GM18907 (cell line): ENCODE data around the gene EML4.
"Not testable (repeated sequence)": the region's sequence is repeated elsewhere in the genome, so short reads cannot be mapped to it uniquely, and the experiment has no call there.

Source experiments
- ATAC-seq: cut with Tn5 transposase; IDR thresholded peaks from one replicate; pipeline ENCODE4 v1.9.1; 2021; ENCODE audit warnings: mild to moderate bottlenecking, moderate library complexity; ENCODE audit not compliant: unreplicated experiment

EML4 gene

DNA sequence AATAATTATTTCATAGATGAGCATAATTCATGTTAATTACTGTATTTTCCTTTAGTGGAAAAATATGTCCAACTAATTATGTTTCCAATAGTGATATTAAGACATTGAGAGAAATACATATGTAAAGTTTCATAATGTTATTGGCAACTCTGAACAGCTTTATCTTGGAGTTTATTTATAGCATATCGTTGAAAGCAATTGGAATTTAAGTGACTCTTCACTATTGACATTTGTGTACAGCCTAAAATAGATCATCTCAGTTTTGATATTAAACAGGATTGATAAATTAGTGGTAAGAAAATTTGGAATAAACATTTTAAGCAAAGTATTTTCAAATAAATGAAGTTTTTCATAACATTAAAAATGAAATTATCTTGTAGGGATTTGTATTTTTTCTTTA, 79.7 kb downstream of the EML4 start:
- ATAC-seq: no peak

- ATAC-seq: no peak
Observed at GRCh38 chr2:42249284-42249683, 80.1 kb downstream of the EML4 start.

DNA sequence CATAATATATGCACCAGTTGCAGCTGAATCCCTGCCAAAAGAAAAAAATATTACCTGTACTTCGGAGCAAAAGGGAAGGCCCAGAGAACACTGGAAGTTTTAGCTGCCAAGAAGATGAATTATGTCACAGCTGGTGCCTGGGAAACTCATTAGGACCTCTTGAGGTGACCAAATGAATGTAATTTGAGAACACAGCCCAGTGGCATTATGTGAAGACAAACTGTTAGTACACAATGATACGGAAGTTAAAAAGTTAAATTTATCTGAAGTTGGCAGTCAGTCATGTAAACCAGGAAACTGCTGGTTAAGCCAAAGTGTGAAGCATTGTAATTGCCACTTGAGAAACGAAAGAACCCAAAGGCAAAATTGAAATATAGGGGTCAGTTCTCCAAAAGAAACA, 80.7 kb downstream of the EML4 start:
- no peak for ATAC-seq

- no peak for ATAC-seq
Observed at GRCh38 chr2:42250925-42251324, 81.8 kb downstream of the EML4 start.

DNA sequence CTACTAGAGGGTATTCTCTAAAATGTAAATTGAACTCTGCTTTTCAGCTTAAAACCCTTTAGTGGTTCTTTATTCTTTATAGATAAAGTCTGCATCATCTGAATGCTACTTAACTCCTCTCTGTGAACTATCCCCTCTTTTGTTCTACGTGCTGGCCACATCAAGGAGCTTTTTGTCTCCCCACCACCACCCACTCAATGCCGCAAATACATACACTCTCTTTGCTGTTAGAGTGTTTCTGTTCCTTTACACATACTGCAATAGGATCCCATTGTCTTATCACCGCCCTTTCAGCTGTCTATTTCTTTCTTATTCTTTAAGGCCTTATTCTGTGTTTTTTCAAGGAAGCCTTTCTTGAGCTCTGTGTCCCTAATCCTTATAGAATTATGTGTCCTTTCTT, 83.3 kb downstream of the EML4 start:
- no peak for ATAC-seq

DNA sequence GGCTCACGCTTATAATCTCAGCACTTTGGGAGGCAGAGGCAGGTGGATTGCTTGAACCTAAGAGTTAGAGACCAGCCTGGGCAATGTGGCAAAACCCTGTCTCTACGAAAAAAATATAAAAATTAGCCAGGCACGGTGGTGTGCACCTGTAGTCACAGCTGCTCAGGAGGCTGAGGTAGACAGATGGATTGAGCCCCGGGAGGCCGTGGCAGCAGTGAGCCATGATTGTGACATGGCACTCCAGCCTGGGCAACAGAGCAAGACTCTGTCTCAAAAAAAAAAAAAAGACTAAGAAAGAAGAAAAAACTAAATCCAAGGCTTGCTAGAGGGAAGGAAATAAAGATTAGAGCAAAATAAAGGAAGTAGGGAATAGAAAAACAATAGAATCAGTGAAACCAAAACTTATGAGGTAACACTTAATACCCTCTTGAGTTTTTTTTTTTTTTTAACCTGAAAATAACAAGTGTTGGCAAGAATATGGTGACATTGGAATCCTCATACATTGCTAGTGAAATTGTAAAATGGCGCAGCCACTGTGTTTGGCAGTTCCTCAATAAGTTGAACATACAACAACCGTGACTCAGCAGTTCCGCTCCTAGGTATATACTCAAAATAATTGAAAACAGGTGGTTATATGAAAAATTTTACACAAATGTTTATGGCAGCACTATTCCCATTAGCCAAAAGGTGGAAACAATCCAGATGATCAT, 85.2 kb downstream of the EML4 start:
- ATAC-seq: no peak

DNA sequence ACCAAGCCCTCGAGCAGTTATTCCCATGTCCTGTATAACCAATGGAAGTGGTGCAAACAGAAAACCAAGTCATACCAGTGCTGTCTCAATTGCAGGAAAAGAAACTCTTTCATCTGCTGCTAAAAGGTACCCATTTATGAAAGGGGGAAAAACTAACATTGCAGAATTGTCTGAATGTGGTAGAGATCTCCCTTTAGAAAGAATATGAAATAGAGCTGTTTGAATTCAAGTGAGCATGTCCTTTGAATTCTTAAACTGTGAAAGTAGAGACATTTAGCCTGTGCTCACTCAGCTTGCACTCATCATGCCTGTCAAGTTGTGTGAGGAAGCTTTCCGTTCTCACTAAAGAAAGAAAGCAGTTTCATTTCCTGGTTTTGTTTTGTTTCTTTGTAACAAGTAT, 87.4 kb downstream of the EML4 start:
- peak; percentile 81 for ATAC-seq

DNA sequence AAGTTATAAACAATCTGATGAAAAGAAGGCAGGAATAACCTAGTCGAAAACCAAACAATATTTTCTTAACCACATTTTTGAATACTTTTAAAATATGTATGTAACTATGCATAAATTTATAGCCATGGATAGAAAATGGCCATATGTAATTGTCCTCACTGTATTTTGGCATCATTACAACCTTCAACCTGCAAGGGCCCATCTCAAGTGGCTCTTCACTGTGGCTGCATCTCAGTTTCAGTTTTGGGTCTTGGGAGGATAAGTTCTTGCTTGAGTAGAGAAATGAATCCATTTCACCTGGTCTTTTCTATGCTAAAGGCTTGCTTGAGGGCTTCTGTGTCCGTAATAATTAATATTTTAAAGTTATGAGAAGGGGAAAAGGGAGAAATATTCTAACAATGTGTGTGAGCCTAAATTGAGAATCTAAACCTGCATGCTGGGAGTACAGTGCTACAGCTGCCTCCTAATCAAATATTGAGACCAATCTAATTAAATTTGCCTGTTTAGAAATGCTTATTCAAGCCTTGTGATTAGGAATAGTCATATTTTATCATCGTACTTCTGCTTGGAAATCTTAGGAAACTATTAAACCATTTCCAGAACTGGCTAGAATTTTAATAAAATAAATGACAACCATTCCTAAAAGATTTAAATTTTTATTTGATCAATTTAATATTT, 92.5 kb downstream of the EML4 start:
- no peak for ATAC-seq

DNA sequence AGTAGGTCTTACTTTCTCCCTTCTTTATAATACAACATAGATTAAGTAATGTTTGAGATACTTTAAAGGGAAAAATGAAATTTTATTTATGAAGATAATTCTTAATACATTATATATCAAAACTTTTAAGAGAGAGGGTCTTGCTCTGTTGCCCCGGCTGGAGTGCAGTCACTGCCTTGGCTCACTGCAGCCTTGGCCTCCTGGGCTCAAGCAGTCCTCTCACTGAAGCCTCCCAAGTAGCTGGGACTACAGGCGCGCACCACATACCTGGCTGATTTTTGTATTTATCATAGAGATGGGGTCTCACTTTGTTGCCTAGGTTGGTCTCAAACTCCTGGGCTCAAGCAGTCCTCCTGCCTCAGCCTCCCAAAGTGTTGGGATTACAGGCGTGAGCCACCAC, 97.1 kb downstream of the EML4 start:
- no peak for ATAC-seq

GRCh38 chr2:42267530-42267929, 98.4 kb downstream of the EML4 start:
- no peak for ATAC-seq

DNA sequence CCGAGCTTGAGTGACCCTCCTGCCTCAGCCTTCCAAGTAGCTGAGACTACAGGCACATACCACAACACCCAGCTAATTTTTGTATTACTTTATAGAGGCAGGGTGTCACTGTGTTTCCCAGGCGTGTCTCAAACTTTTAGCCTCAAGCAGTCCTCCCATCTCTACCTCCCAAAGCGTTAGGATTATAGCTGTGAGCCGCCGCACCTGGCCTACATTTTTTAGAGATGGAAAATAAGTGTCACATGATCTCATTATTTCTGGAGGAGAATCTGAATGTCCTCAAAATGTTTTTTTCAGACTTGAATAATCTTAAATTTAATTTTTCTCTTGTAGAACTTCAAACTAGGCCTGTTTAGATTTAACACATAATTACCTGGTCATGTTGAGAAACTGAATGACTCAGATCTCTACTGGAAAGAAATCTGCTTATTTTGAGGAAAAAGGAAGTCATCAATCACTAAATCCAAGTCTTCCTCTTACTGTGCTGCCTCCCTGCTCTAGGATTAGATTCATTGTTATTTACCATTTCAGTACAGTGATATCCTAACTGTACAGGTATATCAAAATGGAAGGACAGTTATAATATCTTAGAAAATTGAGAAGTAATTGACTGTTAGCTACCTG, 99.5 kb downstream of the EML4 start:
- no peak for ATAC-seq

DNA sequence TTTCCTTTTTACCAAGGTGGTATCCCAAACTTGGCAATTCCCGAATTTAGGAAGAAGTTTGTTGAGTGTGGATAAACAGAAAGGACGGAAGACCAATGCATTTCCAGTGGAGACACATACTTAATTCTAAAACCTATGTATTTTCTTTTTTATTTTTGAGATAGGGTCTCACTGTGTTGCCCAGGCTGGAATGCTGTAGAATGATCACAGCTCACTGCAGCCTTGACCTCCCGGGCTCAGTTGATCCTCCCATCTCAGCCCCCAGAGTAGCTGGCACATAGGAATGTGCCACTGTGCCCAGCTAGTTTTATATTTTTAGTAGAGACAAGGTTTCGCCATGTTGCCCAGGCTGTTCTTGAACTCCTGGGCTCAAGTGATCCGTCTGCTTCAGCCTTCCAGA, 101.6 kb downstream of the EML4 start:
- no peak for ATAC-seq

- not testable (repeated sequence) for ATAC-seq
Observed at GRCh38 chr2:42271246-42271645, 102.1 kb downstream of the EML4 start.

- ATAC-seq: no peak
Observed at GRCh38 chr2:42274863-42275262, 105.7 kb downstream of the EML4 start.

GRCh38 chr2:42281416-42282081, 112.4 kb downstream of the EML4 start:
- no peak for ATAC-seq

- no peak for ATAC-seq
Observed at GRCh38 chr2:42284019-42284418, 114.9 kb downstream of the EML4 start.

GRCh38 chr2:42286268-42286946, 117.3 kb downstream of the EML4 start:
- ATAC-seq: no peak

DNA sequence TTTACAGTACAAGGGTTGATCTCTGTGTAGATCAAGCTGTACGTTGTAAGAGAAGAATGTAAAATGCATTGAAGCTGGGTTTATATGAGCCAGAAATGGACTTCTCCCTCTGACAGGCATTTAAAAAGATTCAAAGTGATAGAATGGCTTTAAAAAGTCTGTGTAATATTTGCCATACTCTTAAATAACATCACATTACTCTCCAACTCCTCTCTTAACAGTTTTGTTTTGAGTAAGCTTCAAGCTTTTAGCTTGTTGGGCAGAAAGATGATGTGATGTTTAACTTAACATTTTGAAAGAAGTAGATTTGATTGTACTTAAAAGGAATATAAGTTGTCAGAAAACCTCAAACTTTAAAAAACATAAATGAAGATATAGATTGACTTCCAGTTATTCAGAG, 119.7 kb downstream of the EML4 start:
- no peak for ATAC-seq

DNA sequence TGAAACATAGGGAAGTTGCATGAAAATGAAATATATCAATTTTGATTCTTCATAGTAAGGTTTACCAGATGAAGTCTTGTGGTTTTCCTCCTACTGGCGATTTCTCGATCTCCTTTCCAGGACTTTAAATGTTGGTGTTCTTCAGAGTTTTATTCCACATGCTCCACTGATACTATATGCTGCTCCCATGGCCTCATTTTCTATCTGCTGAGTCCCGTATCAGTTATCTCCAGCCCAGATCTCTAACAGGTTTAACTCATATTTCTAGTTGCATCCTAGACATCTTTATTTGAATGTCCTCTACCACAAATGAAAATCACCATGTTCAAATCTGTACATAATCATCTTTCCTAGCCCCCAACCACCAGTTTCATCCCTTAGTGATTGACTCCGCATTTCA, 120.1 kb downstream of the EML4 start:
- no peak for ATAC-seq

DNA sequence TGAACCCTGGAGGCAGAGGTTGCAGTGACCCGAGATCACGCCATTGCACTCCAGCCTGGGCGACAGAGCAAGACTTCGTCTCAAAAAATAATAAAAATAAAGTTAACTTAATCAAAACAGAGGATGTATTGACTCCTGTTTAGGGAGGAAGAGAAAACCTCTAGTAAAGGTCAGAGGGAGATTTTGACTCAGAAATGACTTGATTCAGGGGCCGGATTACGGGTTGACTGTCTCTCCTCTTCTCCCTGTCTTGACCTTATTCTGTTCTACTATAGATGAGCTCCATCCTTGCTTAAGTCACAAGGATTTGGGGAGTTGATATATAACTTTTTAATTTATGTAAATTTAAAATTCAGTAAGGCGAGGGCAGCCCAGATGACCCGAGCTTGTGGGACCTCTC, 120.9 kb downstream of the EML4 start:
- ATAC-seq: no peak

- ATAC-seq: no peak
Observed at GRCh38 chr2:42293019-42293418, 123.9 kb downstream of the EML4 start.
